Body of pancreas (tissue), 4 donors: ENCODE data around the gene ZNF157.

Source experiments
- CTCF ChIP-seq, 7 experiments: fragments of 450-650 bp in 4 of 7; fragments of 200-600 bp in 3 of 7; sonication (generic) in 3 of 7; IDR thresholded peaks; one replicate each; pipeline ENCODE4 v1.5.1; 2016 to 2019; ENCODE audit warnings: antibody characterized with exemption in 7 of 7
- POLR2A ChIP-seq, 3 donors: fragments of 450-650 bp; IDR thresholded peaks; one replicate each; pipeline ENCODE4 v1.6.1; 2016; ENCODE audit warnings: antibody characterized with exemption in 3 of 3, mild to moderate bottlenecking in 2 of 3

- TF ChIP-seq CTCF (IDR thresholded peaks at IDR 0.05) (no peak), POLR2A (IDR thresholded peaks at IDR 0.05) (no peak)
Observed at GRCh38 chrX:47390780-47391179, 20.4 kb downstream of the ZNF157 start.
